ENCODE data around the gene VPS4A. TPM values are rescaled to one million over a fixed set of nuclear protein-coding genes. Genes with fewer than 3 reads are reported as not detected.
"Not testable (repeated sequence)": the region's sequence is repeated elsewhere in the genome, so short reads cannot be mapped to it uniquely, and the experiment has no call there.

VPS4A gene
- 10 to 100 TPM; 23.1 to 29.1 TPM for total RNA-seq

DNA sequence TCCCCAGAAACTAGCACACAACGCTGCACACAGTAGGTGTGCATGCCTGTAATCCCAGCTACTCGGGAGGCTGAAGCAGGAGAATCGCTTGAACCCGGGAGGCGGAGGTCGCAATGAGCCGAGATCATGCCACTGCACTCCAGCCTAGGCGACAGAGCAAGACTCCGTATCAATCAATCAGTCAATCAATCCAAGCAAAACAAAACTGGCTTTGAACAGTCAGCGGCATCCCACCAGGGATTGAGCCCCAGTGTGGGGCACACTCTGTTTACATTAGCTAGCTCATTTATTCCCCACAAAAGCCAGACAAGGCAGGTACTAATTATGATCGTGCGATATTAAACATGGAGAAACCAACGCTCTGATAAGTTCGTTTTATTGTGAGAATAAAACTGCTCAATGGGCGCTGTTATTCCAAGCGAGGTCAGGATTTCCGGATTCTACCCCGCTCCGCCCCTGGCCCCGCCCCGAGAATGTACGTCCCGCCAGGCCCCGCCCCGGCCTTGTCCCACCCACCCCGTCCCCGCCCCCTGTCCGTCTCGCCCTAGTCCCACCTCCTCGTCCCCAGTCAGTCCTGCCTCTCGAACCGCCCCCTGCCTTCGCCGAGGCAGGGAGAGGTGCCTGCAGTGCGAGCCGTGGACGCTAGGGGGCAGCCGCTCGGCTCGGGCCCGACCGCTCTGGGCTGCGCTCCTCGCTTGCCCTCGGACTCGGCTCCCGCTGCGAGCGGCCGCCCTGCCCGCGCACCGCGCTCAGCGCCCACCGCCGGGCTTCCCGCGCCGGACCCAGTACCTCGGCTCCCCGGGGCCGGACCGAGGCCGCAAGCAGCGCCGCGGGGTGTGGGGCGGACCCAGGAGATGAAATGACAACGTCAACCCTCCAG, at the start of gene VPS4A:
TSS of gene VPS4A (plus strand) at position 698 of the 880 bp plus-strand sequence. CDS start at position 860, 162 bp downstream.
- H3K36me3 Mint-ChIP-seq: peaks cover 7% of the 10 kb centered on the region in 2 donors
- ATAC-seq: peak; percentile 95 to 96
- no peaks in the 10 kb centered on the region for H3K9me3 Mint-ChIP-seq
- H3K27ac Mint-ChIP-seq: peak within 1 kb of the TSS; percentile 91 to 100
- peak; percentile 97 to 100 for DNase-seq (ENCODE audit: low spot score in 2 of 2)

DNA sequence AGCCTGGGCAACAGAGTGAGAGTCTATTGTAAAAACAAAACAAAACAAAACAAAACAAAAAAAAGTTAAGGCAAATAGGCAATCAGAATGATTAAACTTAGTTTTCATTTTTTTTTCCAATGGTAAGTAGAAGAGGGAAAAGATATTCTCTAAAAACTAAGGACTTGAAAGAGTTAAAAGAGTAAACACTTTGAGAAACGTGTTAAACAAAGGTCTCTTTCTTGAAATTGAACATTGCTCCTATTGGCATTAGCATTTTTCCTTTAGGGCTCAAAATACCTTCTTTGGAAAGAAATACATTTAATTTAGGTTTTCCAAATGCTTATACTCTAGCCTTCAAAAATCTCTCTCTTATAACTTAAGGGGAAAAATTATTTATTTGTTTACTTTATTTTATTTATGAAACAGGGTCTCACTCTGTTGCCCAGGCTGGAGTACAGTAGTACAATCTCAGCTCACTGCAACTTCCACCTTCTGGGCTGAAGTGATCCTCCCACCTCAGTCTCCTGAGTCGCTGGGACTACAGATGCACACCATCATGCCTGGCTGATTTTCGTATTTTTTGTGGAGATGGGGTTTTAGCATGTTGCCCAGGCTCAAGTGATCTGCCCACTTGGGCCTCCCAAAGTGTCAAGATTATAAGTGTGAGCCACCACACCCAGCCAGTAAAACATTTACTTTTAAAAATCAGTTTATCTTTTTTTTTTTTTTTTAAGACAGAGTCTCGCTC, 44.7 kb upstream of the VPS4A start:
- Mint-ChIP-seq H3K27ac (no peak overlapping the region), H3K9me3 (no peaks in the 10 kb centered on the region), H3K36me3 (no peaks in the 10 kb centered on the region)
- DNase-seq (ENCODE audit: low spot score in 2 of 2) (no peak), ATAC-seq (no peak)

DNA sequence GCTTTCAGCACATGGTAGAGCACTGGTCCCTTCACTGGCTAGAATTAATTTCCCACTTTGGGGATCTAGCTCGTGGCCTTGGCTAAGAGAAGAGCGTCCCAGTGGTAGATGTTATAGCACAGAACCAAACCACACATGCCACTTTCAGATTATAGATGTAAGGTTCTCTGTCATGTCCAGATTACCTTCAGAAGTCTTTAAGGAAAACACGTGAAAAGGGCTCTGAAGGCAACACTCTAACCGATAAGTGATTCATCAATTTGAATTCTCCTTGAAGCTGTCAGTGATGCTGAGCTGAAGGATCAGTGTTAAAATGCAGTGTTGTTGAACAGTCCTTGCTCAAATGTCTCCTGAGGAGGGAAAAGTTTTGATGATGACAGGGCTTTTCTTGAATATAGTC, 43.5 kb upstream of the VPS4A start:
- H3K9me3 Mint-ChIP-seq: no peaks in the 10 kb centered on the region
- DNase-seq (ENCODE audit: low spot score in 2 of 2) (no peak), ATAC-seq (no peak)
- H3K27ac Mint-ChIP-seq: no peak overlapping the region
- no peaks in the 10 kb centered on the region for H3K36me3 Mint-ChIP-seq

DNA sequence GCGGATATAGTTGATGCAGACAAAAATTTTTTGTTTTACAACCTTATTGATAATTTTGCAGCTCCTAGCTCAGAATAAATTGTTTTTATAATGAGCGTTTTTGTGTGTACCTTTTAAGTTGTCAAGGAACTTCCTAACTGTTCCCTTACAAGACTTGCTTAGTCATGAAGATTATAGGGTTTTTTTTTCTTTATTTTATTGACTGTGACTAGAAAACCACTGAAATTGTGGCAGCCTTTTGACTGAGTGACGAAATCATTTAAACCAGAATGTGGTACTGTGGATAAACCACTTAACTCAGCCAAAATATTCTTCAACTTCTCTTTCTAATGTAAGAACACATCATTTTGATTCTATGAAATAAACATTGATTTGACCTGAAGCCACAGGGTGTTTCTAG, 40.8 kb upstream of the VPS4A start:
- Mint-ChIP-seq H3K9me3 (no peaks in the 10 kb centered on the region), H3K27ac (no peak overlapping the region), H3K36me3 (no peaks in the 10 kb centered on the region)
- DNase-seq (ENCODE audit: low spot score in 2 of 2) (no peak), ATAC-seq (no peak)

DNA sequence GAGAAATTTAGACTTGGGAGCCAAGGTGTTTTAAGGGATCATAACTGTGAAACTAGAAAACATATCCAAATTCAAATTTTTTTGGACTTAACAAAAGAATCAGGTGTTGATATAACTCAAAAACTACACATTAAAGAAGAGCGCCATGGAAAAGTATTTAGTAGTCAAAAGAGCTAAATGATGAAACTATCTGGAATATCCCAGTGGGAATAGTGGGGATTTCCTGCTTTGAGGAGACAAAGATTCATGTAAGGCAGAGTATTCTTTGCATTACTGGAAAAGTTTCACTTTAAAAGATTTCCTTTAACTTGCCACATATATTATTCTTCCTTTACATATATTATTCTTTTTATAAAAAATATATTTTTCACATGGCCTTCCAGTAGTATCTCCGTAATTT, 40.3 kb upstream of the VPS4A start:
- H3K27ac Mint-ChIP-seq: no peak overlapping the region
- no peak for ATAC-seq
- no peak for DNase-seq (ENCODE audit: low spot score in 2 of 2)
- no peaks in the 10 kb centered on the region for H3K9me3 Mint-ChIP-seq
- no peaks in the 10 kb centered on the region for H3K36me3 Mint-ChIP-seq

DNA sequence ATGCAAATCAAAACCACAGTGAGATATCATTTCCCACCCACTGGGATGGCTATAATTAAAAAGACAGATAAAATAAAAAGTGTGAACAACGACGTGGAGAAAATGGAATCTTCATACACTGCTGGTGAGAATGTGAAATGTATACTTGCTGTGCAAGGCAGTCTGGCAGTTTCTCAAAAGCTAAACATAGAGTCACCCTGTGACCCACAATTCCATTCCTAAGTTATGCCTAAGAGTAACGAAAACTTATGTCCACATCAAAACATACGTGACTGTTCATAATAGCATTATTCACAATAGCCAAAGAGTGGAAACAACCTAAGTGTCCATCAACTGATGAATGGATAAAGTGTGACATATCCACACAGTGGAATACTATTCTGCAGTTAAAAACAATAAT, 38.1 kb upstream of the VPS4A start:
- DNase-seq (ENCODE audit: low spot score in 2 of 2): no peak
- Mint-ChIP-seq H3K9me3 (no peaks in the 10 kb centered on the region), H3K36me3 (no peaks in the 10 kb centered on the region), H3K27ac (no peak overlapping the region)
- no peak for ATAC-seq

DNA sequence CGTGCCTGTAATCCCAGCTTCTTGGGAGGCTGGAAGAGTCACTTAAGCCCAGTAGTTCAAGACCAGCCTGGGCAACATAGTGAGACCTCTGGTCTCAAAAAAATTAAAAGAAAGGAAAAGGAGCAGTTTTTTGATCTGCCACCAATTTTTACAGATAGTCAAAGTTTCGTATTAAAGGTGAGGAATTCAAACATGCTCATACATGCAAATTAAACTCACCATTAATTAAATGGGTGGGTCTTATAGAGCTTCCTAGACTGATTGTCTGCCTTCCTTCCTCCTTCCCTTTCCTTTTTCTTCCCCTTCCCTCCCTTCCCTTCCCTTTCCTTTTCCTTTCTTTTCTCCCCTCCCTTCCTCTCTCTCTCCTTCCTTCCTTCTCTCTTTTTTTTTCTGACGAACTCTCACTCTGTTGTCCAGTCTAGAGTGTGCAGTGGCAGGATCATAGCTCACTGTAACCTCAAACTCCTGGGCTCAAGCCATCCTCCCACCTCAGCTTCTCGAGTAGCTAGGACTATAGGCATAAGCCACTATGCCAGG, 36.4 kb upstream of the VPS4A start:
- H3K27ac Mint-ChIP-seq: peak overlapping the region in 1 of 2 donors; percentile 21
- no peak for DNase-seq (ENCODE audit: low spot score in 2 of 2)
- H3K36me3 Mint-ChIP-seq: no peaks in the 10 kb centered on the region
- no peaks in the 10 kb centered on the region for H3K9me3 Mint-ChIP-seq
- ATAC-seq: no peak

DNA sequence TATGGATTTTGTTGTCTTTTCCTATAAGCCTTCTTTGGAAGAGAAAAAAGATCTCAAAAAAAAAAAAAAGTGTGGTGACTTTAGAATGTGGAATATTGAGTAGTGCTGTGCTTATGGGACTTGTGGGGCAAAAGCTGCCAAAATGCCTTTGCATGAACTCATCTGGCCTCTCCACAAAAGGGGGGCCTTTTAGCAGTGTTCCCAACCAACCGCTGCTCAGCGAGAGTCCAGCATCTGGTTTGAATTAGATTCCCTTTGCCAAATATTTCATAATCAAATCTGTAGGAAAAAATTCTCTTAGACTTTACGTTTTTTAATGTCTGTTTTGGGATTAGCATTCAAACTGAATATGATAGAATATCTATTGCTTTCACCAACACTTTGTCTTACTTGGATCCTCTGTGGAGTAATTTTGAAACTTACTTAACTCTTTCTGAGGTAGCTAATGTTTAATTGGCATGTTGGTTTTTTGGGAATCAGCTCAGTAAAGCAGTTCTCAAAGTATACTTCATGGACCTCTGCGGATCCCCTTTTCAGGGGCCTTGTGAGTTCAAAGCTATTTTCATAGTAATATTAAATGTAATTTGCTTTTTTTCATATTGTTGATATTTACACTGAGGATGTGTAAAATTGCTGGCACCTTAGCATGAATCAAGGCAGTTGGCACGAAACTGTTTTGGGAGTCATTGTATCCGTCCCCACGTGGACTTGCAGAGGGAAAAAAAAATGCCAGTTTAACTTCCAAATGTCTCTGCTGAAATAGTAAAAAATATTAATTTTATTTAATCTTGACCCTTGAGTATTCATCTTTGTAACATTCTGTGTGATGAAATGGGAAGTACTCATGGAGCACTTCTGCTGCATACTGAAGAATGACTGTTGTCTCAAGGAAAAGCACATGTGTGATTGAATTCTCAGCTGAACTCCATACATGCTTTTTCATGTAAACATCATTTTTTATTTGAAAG, 34.7 kb upstream of the VPS4A start:
- ATAC-seq (no peak), DNase-seq (ENCODE audit: low spot score in 2 of 2) (no peak)
- H3K36me3 Mint-ChIP-seq: no peaks in the 10 kb centered on the region
- H3K9me3 Mint-ChIP-seq: no peaks in the 10 kb centered on the region
- no peak overlapping the region for H3K27ac Mint-ChIP-seq

DNA sequence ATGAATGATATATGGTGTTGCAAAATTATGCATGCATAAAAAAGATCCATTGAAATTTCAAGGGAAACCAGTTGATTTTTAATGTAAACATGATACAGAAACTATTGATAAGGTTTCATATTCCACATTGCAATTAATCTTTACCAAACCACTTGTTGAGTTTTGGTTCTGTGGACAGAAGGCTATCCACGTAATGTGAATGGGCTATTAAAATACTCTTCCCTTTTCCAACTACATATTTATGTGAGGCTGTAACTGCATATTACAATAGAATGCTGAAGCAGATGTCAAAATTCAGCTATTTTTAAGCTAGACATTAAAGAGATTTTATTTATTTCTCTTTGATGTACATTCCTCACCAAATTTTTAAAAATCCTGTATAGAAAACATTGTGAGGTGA, 33.7 kb upstream of the VPS4A start:
- Mint-ChIP-seq H3K36me3 (no peaks in the 10 kb centered on the region), H3K27ac (no peak overlapping the region), H3K9me3 (no peaks in the 10 kb centered on the region)
- ATAC-seq (no peak), DNase-seq (ENCODE audit: low spot score in 2 of 2) (no peak)

DNA sequence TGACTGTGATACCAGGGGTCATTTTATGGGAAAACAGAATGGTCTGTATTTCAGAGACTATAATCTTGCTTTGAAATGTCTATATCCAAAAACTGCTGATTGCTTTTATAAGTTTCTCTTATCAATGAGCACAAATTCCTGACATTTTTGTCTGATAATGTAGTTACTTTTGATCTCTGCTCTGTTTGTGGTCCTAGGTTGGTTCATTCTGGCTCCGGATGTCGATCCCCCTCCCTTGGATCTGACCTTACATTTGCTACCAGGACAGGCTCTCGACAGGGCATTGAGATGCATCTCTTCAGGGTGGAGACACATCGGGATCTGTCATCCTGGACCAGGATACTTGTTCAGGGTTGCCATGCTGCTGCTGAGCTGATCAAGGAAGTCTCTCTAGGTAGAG, 27.3 kb upstream of the VPS4A start:
- Mint-ChIP-seq H3K36me3 (no peaks in the 10 kb centered on the region), H3K27ac (no peak overlapping the region), H3K9me3 (no peaks in the 10 kb centered on the region)
- ATAC-seq (no peak), DNase-seq (ENCODE audit: low spot score in 2 of 2) (no peak)

DNA sequence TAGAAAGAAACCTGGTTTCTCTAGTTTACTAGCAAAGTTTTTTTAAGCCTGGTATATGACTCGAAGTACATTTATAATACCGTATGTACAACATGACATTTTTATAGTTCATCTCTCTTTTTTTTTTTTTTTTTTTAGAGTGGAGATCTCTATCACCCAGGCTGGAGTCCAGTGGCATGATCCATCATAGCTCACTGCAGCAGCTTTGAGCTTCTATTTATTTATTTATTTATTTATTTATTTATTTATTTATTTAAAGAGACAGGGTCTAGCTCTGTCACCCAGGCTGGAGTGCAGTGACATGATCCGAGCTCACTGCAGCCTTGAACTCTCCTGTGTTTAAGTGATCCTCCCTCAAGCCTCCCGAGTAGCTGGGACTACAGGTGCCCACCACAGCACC, 25.9 kb upstream of the VPS4A start:
- Mint-ChIP-seq H3K9me3 (no peaks in the 10 kb centered on the region), H3K27ac (no peak overlapping the region), H3K36me3 (no peaks in the 10 kb centered on the region)
- DNase-seq (ENCODE audit: low spot score in 2 of 2) (no peak), ATAC-seq (no peak)

DNA sequence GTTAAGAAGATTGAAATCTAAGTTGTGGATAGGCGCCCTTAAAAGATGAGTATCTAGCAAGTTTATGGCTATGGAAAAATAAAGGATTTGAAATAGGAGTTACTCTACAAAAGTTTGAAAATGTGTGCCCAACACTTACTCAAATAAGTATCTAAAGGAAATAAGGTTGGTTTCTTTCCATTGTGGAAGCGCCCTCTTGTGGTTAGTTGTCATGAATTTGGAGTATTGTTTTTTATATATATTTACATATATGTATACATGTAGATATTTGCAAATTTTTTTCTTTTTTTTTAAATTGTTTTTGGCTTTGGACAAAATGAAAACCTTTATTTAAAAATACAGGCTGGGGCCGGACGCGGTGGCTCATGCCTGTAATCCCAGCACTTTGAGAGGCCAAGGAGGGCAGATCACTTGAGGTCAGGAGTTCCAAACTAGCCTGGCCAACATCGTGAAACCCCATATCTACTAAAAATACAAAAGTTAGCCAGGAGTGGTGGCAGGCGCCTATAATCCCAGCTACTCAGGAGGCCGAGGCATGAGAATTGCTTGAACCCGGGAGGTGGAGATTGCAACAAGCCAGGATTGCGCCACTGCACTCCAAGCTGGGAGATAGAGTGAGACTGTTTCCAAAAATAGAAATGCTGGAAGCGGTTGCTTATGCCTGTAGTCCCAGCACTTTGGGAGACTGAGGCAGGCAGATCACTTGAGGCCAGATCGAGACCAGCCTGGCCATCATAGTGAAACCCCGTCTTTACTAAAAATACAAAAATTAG, 24.0 kb upstream of the VPS4A start:
- peak; percentile 13 to 28 for ATAC-seq
- H3K27ac Mint-ChIP-seq: peak overlapping the region in 1 of 2 donors; percentile 68

DNA sequence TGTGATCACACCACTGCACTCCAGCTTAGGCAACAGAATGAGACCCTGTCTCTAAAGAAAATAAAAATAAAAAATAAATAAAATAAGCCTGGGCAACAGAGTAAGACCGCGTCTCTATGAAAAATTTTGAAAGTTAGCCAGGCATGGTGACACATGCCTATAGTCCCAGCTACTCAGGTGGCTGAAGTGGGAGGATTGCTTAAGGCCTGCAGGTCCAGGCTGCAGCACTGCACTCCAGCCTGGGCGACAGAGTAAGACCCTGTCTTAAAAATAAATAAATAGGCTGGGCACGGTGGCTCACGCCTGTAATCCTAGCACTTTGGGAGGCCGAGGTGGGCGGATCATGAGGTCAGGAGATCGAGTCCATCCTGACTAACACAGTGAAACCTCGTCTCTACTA, 19.5 kb upstream of the VPS4A start:
- H3K36me3 Mint-ChIP-seq; DNase-seq (ENCODE audit: low spot score in 2 of 2); H3K27ac Mint-ChIP-seq; ATAC-seq; H3K9me3 Mint-ChIP-seq: not testable (repeated sequence)

More for the DNA sequence above, 24.0 kb upstream of the VPS4A start:
- Mint-ChIP-seq H3K9me3 (no peaks in the 10 kb centered on the region), H3K36me3 (no peaks in the 10 kb centered on the region)
- DNase-seq (ENCODE audit: low spot score in 2 of 2): peak in 1 of 2 donors; percentile 63

DNA sequence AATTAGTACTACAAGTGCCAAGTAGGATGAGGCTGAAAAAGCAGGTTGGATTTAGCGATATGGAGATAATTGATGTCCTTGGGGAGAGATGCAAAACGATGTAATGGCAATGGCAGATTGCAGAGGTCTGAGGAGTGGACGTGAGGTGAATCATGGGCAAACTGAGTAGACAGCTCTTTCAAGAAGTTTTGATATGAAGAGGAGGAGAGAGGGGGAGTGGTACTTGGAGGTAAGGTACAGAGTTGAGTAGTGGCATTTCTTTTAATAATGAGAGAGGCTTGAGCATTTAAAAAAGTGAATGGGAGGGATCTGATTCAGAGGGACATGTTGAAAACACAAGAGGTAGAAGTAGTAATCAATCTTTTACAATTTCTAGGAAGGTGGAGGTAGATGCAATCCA, 17.7 kb upstream of the VPS4A start:
- DNase-seq (ENCODE audit: low spot score in 2 of 2): no peak
- ATAC-seq: peak; percentile 22 to 78
- no peaks in the 10 kb centered on the region for H3K36me3 Mint-ChIP-seq
- no peak overlapping the region for H3K27ac Mint-ChIP-seq
- no peaks in the 10 kb centered on the region for H3K9me3 Mint-ChIP-seq

DNA sequence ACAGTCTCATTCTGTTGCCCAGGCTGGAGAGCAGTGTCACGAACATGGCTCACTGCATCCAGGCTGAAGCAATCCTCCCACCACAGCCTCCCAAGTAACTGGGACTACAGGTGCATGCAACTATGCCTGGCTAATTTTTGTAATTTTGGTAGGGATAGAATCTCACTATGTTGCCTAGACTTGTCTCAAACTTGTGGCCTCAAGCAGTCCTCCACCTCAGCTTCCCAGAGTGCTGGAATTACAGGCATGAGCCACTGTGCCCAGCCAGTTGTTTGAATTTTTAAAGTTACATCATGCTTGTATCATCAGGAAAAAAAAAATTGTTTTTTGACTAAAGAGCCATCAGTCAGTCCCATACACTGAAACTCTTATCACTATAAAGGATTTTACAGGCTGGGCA, 17.1 kb upstream of the VPS4A start:
- H3K36me3 Mint-ChIP-seq: no peaks in the 10 kb centered on the region
- no peak for DNase-seq (ENCODE audit: low spot score in 2 of 2)

DNA sequence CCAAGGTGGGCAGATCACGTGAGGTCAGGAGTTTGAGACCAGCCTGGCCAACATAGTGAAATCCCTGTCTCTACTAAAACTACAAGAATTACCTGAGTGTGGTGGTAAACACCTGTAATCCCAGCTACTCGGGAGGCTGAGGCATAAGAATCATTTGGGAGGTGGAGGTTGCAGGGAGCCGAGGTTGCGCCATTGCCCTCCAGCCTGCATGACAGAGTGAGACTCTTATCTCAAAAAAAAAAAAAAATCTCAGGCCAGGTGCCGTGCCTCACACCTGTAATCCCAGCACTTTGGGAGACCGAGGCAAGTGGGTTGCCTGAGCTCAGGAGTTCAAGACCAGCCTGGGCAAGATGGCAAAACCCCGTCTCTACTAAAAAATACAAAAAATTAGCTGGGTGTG, 14.4 kb upstream of the VPS4A start:
- DNase-seq (ENCODE audit: low spot score in 2 of 2); H3K27ac Mint-ChIP-seq; H3K36me3 Mint-ChIP-seq; ATAC-seq; H3K9me3 Mint-ChIP-seq: not testable (repeated sequence)

More for the DNA sequence above, 17.1 kb upstream of the VPS4A start:
- no peak overlapping the region for H3K27ac Mint-ChIP-seq
- H3K9me3 Mint-ChIP-seq: no peaks in the 10 kb centered on the region
- no peak for ATAC-seq

All from activated naive CD4-positive, alpha-beta T cell treated with anti-CD3 and anti-CD28 coated beads, Interleukin-2, amount 50 U/mL, for 72 hours (primary cell).